ENCODE data around the gene S100Z. TPM values are rescaled to one million over a fixed set of nuclear protein-coding genes. Genes with fewer than 3 reads are reported as not detected.

The S100Z gene
- polyA plus RNA-seq, 2 of the 4 experiments (the other 2 are of a cell fraction) = not detected

GRCh38 chr5:76831110-76831452 lies 18.7 kb upstream of the S100Z start:
- ATAC-seq (peak in 1 of 2 experiments; percentile 45; a peak in 3 of 6 replicates), FAIRE-seq (no peak), DNase-seq (ENCODE audit: low read depth in 1 of 2, low spot score in 1 of 2) (no peak)
- CTCF ChIA-PET = interaction anchor here (0.6 to 1.4 kb wide), 3 partner anchors 12 to 84 kb away, joined by 3 read pairs; partner anchors contain the start of gene F2RL1
- POLR2A ChIA-PET = no interaction called here
- peaks cover 27% of the 10 kb centered on the region for H3K4me1 ChIP-seq
- no peak overlapping the region for H3K4me2 ChIP-seq
- TF ChIP-seq POLR2A (IDR thresholded peaks at IDR 0.05; ENCODE audit: low read length) (no peak), E2F6 (IDR thresholded peaks at IDR 0.05; ENCODE audit: borderline replicate concordance, low read depth) (no peak), TFCP2L1 (CRISPR knock-in tag; IDR thresholded peaks at IDR 0.05) (no peak), JUNB (IDR thresholded peaks at IDR 0.05) (no peak), RNF2 (IDR thresholded peaks at IDR 0.05; ENCODE audit: borderline replicate concordance, low read depth) (no peak), USF2 (IDR thresholded peaks at IDR 0.05) (no peak; the same call in 1 of the 2 replicates), ZFP36 (IDR thresholded peaks at IDR 0.05; ENCODE audit: borderline replicate concordance, partially characterized antibody) (no peak)
- TF ChIP-seq, protein P1, sequence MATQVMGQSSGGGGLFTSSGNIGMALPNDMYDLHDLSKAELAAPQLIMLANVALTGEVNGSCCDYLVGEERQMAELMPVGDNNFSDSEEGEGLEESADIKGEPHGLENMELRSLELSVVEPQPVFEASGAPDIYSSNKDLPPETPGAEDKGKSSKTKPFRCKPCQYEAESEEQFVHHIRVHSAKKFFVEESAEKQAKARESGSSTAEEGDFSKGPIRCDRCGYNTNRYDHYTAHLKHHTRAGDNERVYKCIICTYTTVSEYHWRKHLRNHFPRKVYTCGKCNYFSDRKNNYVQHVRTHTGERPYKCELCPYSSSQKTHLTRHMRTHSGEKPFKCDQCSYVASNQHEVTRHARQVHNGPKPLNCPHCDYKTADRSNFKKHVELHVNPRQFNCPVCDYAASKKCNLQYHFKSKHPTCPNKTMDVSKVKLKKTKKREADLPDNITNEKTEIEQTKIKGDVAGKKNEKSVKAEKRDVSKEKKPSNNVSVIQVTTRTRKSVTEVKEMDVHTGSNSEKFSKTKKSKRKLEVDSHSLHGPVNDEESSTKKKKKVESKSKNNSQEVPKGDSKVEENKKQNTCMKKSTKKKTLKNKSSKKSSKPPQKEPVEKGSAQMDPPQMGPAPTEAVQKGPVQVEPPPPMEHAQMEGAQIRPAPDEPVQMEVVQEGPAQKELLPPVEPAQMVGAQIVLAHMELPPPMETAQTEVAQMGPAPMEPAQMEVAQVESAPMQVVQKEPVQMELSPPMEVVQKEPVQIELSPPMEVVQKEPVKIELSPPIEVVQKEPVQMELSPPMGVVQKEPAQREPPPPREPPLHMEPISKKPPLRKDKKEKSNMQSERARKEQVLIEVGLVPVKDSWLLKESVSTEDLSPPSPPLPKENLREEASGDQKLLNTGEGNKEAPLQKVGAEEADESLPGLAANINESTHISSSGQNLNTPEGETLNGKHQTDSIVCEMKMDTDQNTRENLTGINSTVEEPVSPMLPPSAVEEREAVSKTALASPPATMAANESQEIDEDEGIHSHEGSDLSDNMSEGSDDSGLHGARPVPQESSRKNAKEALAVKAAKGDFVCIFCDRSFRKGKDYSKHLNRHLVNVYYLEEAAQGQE (IDR thresholded peaks at IDR 0.05) = no peak
- whole genome bisulfite sequencing (ENCODE audit: missing lambda C conversion rate) = 43% methylated on average over 2 of the region's 2 CpGs
- H3K4me3 ChIP-seq = no peak overlapping the region
- H3K27ac ChIP-seq = no peak overlapping the region
- no peaks in the 10 kb centered on the region for H3K9me3 ChIP-seq

DNA sequence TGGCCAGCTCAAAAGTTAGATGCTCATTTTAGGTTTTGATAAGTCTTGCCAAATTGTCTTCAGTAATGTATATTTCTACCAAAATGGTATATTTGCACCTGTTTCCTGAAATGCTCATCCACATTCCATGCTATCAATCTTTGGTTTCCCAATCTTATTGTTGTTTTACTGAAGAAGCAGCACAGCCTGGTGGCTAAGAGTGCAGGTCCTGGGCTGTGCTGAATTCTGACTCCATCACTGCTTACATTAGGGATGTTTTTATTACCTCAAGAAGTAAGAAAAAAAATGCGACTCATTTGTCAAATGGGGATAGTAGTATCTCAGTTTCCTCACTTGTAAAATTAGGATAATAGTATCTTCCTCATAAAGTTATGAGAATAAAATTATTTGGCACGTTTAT lies 13.6 kb upstream of the S100Z start:
- Histone ChIP-seq H3K27ac (peak overlapping the region in 1 of 2 experiments; percentile 22; a peak in 1 of 6 replicates), H3K4me3 (no peak overlapping the region), H3K4me2 (peak overlapping the region; percentile 31), H3K9me3 (no peaks in the 10 kb centered on the region), H3K4me1 (peaks cover 35% of the 10 kb centered on the region)
- ATAC-seq (peak in 1 of 2 experiments; percentile 14; a peak in 1 of 6 replicates), FAIRE-seq (no peak), DNase-seq (ENCODE audit: low read depth in 1 of 2, low spot score in 1 of 2) (no peak)
- POLR2A ChIA-PET = interaction anchor here (0.6 kb wide), 1 partner anchor 194 kb away, joined by 3 read pairs; the partner anchor contains the start of gene AGGF1
- TF ChIP-seq CHD4 (IDR thresholded peaks at IDR 0.05; ENCODE audit: borderline replicate concordance) = no peak
- TF ChIP-seq FOSB (CRISPR knock-in tag; IDR thresholded peaks at IDR 0.05) = 0 out of 2 replicates have a peak, but pooled peaks have one; percentile 26
- TF ChIP-seq RNF2 (IDR thresholded peaks at IDR 0.05; ENCODE audit: borderline replicate concordance, low read depth) = no peak
- no peak for TF ChIP-seq ZC3H11A (IDR thresholded peaks at IDR 0.05)
- TF ChIP-seq KDM5A (IDR thresholded peaks at IDR 0.05) = no peak
- TF ChIP-seq HES2 (IDR thresholded peaks at IDR 0.05) = no peak
- TF ChIP-seq, protein P2, sequence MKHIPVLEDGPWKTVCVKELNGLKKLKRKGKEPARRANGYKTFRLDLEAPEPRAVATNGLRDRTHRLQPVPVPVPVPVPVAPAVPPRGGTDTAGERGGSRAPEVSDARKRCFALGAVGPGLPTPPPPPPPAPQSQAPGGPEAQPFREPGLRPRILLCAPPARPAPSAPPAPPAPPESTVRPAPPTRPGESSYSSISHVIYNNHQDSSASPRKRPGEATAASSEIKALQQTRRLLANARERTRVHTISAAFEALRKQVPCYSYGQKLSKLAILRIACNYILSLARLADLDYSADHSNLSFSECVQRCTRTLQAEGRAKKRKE (CRISPR knock-in tag; IDR thresholded peaks at IDR 0.05; ENCODE audit: low read depth) = no peak
- 0 out of 3 replicates have a peak, but pooled peaks have one; percentile 29 for TF ChIP-seq SMC3 (IDR thresholded peaks at IDR 0.05)
- no peak for TF ChIP-seq RARB (CRISPR knock-in tag; IDR thresholded peaks at IDR 0.05)
- TF ChIP-seq HOXB13 (CRISPR knock-in tag; IDR thresholded peaks at IDR 0.05; ENCODE audit: low read depth) = no peak
- TF ChIP-seq FOXS1 (CRISPR knock-in tag; IDR thresholded peaks at IDR 0.05) = no peak
- no peak for TF ChIP-seq HOXA7 (CRISPR knock-in tag; IDR thresholded peaks at IDR 0.05)
- no peak for TF ChIP-seq MAZ (IDR thresholded peaks at IDR 0.05; ENCODE audit: borderline replicate concordance, low read depth, low read length)
- no peak for TF ChIP-seq MYC (IDR thresholded peaks at IDR 0.05; ENCODE audit: borderline replicate concordance, low read length)
- peak; percentile 19; the same call in 1 of the 3 replicates for TF ChIP-seq CTCF (IDR thresholded peaks at IDR 0.05)
- peak; percentile 46 to 56 for TF ChIP-seq RAD21 (conservative IDR thresholded peaks at IDR 0.05 in 1 of 2, IDR thresholded peaks at IDR 0.05 in 1 of 2)
- peak in 1 of 2 experiments; percentile 43; a peak in 1 of 4 replicates for TF ChIP-seq CEBPB (IDR thresholded peaks at IDR 0.05)
- no peak for TF ChIP-seq JUNB (IDR thresholded peaks at IDR 0.05)
- no peak for TF ChIP-seq CBX8 (IDR thresholded peaks at IDR 0.05)
- TF ChIP-seq, protein P3, sequence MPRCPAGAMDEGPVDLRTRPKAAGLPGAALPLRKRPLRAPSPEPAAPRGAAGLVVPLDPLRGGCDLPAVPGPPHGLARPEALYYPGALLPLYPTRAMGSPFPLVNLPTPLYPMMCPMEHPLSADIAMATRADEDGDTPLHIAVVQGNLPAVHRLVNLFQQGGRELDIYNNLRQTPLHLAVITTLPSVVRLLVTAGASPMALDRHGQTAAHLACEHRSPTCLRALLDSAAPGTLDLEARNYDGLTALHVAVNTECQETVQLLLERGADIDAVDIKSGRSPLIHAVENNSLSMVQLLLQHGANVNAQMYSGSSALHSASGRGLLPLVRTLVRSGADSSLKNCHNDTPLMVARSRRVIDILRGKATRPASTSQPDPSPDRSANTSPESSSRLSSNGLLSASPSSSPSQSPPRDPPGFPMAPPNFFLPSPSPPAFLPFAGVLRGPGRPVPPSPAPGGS (IDR thresholded peaks at IDR 0.05) = no peak
- no peak for TF ChIP-seq EHF (CRISPR knock-in tag; IDR thresholded peaks at IDR 0.05)
- CTCF ChIA-PET = interaction anchor here (0.6 to 1.2 kb wide), 4 partner anchors 10 to 241 kb away, joined by 3 to 5 read pairs (median 4); no protein-coding TSS in a partner anchor
- WGBS (ENCODE audit: missing lambda C conversion rate) = 68% methylated on average over 2 of the region's 2 CpGs

All from A549 (cell line).